ES-I3 (cell line): Measurements from ENCODE around the gene TEX28.
"Not testable (repeated sequence)": the region's sequence is repeated elsewhere in the genome, so short reads cannot be mapped to it uniquely, and the experiment has no call there.

Source experiments
- H3K36me3 ChIP-seq: 2 replicates; pipeline ENCODE4 v1.6.1; 2013; ENCODE audit warnings: mild to moderate bottlenecking, low read length, control low read depth, moderate library complexity; ENCODE audit not compliant: insufficient read depth
- H3K4me1 ChIP-seq: 2 replicates; pipeline ENCODE4 v1.6.1; 2013; ENCODE audit warnings: mild to moderate bottlenecking, control low read depth, low read length; ENCODE audit not compliant: insufficient read depth
- H3K9ac ChIP-seq: 2 replicates; pipeline ENCODE4 v1.6.1; 2013; ENCODE audit warnings: low read depth, mild to moderate bottlenecking, low read length, moderate library complexity
- H3K9me3 ChIP-seq: 2 replicates; pipeline ENCODE4 v1.6.1; 2013; ENCODE audit warnings: mild to moderate bottlenecking, low read length, moderate library complexity; ENCODE audit not compliant: control insufficient read depth, insufficient read depth

The TEX28 gene

DNA sequence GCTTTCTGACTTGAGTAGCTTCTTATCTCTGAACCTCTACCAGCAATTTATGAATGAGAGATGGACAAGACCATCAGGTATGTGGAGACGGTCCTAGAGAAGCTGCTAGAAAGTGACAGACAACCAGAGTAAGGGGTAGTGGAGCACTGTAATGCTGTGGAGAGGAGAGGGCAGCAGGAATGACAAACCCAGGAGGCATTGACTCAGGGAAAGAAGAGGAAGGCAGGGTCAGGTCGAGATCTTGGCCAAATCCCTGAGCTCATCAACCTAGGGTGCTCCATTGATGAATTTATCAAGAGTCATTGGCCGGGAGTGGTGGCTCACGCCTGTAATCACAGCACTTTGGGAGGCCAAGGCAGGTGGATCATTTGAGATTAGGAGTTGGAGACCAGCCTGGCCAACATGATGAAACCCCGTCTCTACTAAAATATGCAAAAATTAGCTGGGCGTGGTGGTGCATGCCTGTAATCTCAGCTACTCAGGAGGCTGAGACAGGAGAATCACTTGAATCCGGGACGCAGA, 54.9 kb downstream of the TEX28 start:
- H3K4me1 ChIP-seq, H3K9ac ChIP-seq, H3K9me3 ChIP-seq, H3K36me3 ChIP-seq: not testable (repeated sequence)

- H3K9ac ChIP-seq, H3K4me1 ChIP-seq, H3K9me3 ChIP-seq, H3K36me3 ChIP-seq: not testable (repeated sequence)
Observed at GRCh38 chrX:154238939-154239559, 55.9 kb downstream of the TEX28 start.

- not testable (repeated sequence) for H3K36me3 ChIP-seq, H3K9ac ChIP-seq, H3K4me1 ChIP-seq, H3K9me3 ChIP-seq
Observed at GRCh38 chrX:154233620-154234019, 61.3 kb downstream of the TEX28 start.

GRCh38 chrX:154231443-154231842, 63.5 kb downstream of the TEX28 start:
- H3K9ac ChIP-seq, H3K36me3 ChIP-seq, H3K9me3 ChIP-seq, H3K4me1 ChIP-seq: not testable (repeated sequence)

DNA sequence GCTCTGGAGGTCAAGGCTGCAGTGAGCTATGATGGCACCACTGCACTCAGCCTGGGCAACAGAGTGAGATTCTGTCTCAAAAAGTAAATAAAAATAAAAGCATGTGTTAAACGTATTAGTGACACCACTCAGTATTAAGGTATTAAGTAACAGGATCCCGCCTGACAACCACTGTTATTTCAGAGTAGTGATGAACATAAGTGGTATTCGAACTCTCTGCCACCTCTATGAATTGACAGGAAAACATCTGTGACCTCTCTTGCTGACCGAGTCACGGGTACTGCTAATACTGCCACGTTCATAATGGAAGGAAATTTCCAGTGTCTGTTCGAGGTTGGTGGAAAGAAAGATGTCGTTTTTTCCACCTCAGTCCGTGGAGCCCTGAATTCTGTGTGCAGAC, 68.2 kb downstream of the TEX28 start:
- not testable (repeated sequence) for H3K9ac ChIP-seq, H3K4me1 ChIP-seq, H3K9me3 ChIP-seq, H3K36me3 ChIP-seq

DNA sequence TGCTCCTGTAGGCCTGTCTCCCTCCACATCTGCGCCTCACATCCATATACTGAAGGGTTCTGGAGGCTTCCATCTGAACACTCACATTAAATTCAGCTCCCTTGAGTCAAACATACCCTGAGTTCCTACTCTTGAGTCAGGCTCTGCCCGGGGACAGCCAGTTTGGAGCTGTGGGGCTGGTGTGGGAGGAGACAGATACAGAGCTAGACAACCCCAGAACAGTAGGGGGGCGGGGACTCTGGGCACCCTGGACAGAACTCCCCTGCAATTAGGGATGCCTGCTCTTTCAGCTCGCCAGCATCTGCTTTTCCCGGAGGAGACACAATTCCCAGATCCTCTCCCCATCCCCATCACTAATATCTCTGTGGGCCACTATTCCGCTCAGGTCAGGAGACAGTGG, 69.6 kb downstream of the TEX28 start:
- not testable (repeated sequence) for H3K36me3 ChIP-seq, H3K9ac ChIP-seq, H3K4me1 ChIP-seq, H3K9me3 ChIP-seq
